T47D (cell line): ENCODE measurements around the gene SNAP25.

Experiments used
- DNase-seq, 2 experiments: peaks; one replicate each; pipeline versions ENCODE4 v3.0.0 to v3.0.0-alpha.2; 2011 to 2012; ENCODE audit warnings: low read depth in 1 of 2, low spot score in 1 of 2
- JUND ChIP-seq: IDR thresholded peaks from 2 replicates; pipeline ENCODE4 v1.6.1; 2012; ENCODE audit warnings: low read depth
- in situ Hi-C: cut with HindIII; loops from 2 replicates; pipeline ENCODE4 v1.10.0; 2016; ENCODE audit warnings: low sequenced_read_pairs, low pct_unique_long_range_greater_than_20kb

The SNAP25 gene

GRCh38 chr20:10221021-10221420, 2.4 kb downstream of the SNAP25 start:
- no peak for DNase-seq
- no peak for TF ChIP-seq JUND
- in situ Hi-C loops, result no loop called here

- no peak for TF ChIP-seq JUND
- no peak for DNase-seq
- in situ Hi-C loops, result no loop called here
Measured at GRCh38 chr20:10225439-10226060, 6.9 kb downstream of the SNAP25 start.

GRCh38 chr20:10228330-10228729, 9.7 kb downstream of the SNAP25 start:
- no peak for TF ChIP-seq JUND
- no peak for DNase-seq
- in situ Hi-C loops, result no loop called here

GRCh38 chr20:10231290-10231689, 12.7 kb downstream of the SNAP25 start:
- in situ Hi-C loops, result no loop called here
- TF ChIP-seq JUND, result no peak
- DNase-seq, result no peak

- no peak for TF ChIP-seq JUND
- DNase-seq, result no peak
Measured at GRCh38 chr20:10236540-10237533, 18.2 kb downstream of the SNAP25 start.

GRCh38 chr20:10239954-10240353, 21.3 kb downstream of the SNAP25 start:
- in situ Hi-C loops, result no loop called here
- peak in 1 of 2 experiments; percentile 13 for DNase-seq
- TF ChIP-seq JUND, result no peak

More at GRCh38 chr20:10236540-10237533, 18.2 kb downstream of the SNAP25 start:
- in situ Hi-C loops, result no loop called here

GRCh38 chr20:10240655-10241054, 22.0 kb downstream of the SNAP25 start:
- no peak for DNase-seq
- TF ChIP-seq JUND, result no peak
- in situ Hi-C loops, result no loop called here

- in situ Hi-C loops, result no loop called here
- no peak for DNase-seq
- TF ChIP-seq JUND, result no peak
Measured at GRCh38 chr20:10242166-10242565, 23.5 kb downstream of the SNAP25 start.

- TF ChIP-seq JUND, result no peak
- in situ Hi-C loops, result no loop called here
- no peak for DNase-seq
Measured at GRCh38 chr20:10247440-10247839, 28.8 kb downstream of the SNAP25 start.

GRCh38 chr20:10249048-10249770, 30.6 kb downstream of the SNAP25 start:
- no peak for DNase-seq
- no peak for TF ChIP-seq JUND
- in situ Hi-C loops, result no loop called here

GRCh38 chr20:10249822-10250221, 31.2 kb downstream of the SNAP25 start:
- no peak for DNase-seq
- in situ Hi-C loops, result no loop called here
- no peak for TF ChIP-seq JUND

GRCh38 chr20:10250902-10251301, 32.3 kb downstream of the SNAP25 start:
- in situ Hi-C loops, result no loop called here
- no peak for TF ChIP-seq JUND
- no peak for DNase-seq
